SK-N-SH (cell line): ENCODE measurements around the gene ZNF559.
"Not testable (repeated sequence)": the region's sequence is repeated elsewhere in the genome, so short reads cannot be mapped to it uniquely, and the experiment has no call there.

Experiments used
- EZH2phosphoT487 ChIP-seq: fragments of 200-600 bp; sonication (generic); IDR thresholded peaks from 2 replicates; pipeline ENCODE4 v1.6.1; 2017; ENCODE audit warnings: low read depth, mixed run types, mild to moderate bottlenecking, antibody characterized with exemption, moderate library complexity, borderline replicate concordance
- FOSL2 ChIP-seq: IDR thresholded peaks from 2 replicates; pipeline ENCODE4 v1.4.0; 2012; ENCODE audit warnings: low read depth, mild to moderate bottlenecking, moderate library complexity, borderline replicate concordance
- GABPA ChIP-seq: IDR thresholded peaks from 2 replicates; pipeline ENCODE4 v1.4.0; 2012; ENCODE audit warnings: low read depth, mild to moderate bottlenecking
- JUND ChIP-seq: IDR thresholded peaks from 2 replicates; pipeline ENCODE4 v1.4.0; 2012
- POLR2AphosphoS5 ChIP-seq: IDR thresholded peaks from 2 replicates; pipeline ENCODE4 v1.6.1; 2012; ENCODE audit warnings: low read depth, low read length
- SIN3A ChIP-seq: IDR thresholded peaks from 2 replicates; pipeline ENCODE4 v1.6.1; 2012; ENCODE audit warnings: low read depth, mild to moderate bottlenecking, low read length, moderate library complexity, borderline replicate concordance
- TF ChIP-seq, protein P1 (sequence below): fragments of 200-600 bp; sonication (generic); IDR thresholded peaks from 2 replicates; pipeline ENCODE4 v1.6.1; 2017; ENCODE audit warnings: antibody characterized with exemption, mild to moderate bottlenecking, moderate library complexity
- TF ChIP-seq, protein P2 (sequence below): IDR thresholded peaks from 2 replicates; pipeline ENCODE4 v1.4.0; 2012; ENCODE audit warnings: low read depth
- TF ChIP-seq, protein P3 (sequence below): IDR thresholded peaks from 2 replicates; pipeline ENCODE4 v1.4.0; 2012; ENCODE audit warnings: low read depth, borderline replicate concordance

DNA sequence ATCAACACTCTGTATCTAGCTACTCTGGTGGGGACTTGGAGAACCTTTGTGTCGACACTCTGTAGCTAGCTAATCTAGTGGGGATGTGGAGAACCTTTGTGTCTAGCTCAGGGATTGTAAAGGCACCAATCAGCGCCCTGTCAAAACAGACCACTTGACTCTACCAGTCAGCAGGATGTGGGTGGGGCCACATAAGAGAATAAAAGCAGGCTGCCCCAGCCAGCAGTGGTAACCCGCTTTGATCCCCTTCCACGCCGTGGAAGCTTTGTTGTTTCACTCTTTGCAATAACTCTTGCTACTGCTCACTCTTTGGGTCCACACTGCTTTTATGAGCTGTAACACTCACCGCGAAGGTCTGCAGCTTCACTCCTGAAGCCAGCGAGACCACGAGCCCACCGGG lies 1.8 kb upstream of the ZNF559 start:
- TF ChIP-seq, protein P1, sequence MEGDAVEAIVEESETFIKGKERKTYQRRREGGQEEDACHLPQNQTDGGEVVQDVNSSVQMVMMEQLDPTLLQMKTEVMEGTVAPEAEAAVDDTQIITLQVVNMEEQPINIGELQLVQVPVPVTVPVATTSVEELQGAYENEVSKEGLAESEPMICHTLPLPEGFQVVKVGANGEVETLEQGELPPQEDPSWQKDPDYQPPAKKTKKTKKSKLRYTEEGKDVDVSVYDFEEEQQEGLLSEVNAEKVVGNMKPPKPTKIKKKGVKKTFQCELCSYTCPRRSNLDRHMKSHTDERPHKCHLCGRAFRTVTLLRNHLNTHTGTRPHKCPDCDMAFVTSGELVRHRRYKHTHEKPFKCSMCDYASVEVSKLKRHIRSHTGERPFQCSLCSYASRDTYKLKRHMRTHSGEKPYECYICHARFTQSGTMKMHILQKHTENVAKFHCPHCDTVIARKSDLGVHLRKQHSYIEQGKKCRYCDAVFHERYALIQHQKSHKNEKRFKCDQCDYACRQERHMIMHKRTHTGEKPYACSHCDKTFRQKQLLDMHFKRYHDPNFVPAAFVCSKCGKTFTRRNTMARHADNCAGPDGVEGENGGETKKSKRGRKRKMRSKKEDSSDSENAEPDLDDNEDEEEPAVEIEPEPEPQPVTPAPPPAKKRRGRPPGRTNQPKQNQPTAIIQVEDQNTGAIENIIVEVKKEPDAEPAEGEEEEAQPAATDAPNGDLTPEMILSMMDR = not testable (repeated sequence)
- not testable (repeated sequence) for TF ChIP-seq JUND, SIN3A, POLR2AphosphoS5, GABPA, FOSL2, EZH2phosphoT487
- TF ChIP-seq, protein P2, sequence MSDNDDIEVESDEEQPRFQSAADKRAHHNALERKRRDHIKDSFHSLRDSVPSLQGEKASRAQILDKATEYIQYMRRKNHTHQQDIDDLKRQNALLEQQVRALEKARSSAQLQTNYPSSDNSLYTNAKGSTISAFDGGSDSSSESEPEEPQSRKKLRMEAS = not testable (repeated sequence)
- TF ChIP-seq, protein P3, sequence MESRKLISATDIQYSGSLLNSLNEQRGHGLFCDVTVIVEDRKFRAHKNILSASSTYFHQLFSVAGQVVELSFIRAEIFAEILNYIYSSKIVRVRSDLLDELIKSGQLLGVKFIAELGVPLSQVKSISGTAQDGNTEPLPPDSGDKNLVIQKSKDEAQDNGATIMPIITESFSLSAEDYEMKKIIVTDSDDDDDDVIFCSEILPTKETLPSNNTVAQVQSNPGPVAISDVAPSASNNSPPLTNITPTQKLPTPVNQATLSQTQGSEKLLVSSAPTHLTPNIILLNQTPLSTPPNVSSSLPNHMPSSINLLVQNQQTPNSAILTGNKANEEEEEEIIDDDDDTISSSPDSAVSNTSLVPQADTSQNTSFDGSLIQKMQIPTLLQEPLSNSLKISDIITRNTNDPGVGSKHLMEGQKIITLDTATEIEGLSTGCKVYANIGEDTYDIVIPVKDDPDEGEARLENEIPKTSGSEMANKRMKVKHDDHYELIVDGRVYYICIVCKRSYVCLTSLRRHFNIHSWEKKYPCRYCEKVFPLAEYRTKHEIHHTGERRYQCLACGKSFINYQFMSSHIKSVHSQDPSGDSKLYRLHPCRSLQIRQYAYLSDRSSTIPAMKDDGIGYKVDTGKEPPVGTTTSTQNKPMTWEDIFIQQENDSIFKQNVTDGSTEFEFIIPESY = not testable (repeated sequence)
